DOHH2 (cell line): ENCODE measurements around the gene SLC25A11.

Source experiments
- H3F3A ChIP-seq: fragments of 200-600 bp; sonication (generic), shearing (Covaris generic); 2 replicates; pipeline ENCODE4 v1.6.0; 2016; ENCODE audit warnings: antibody characterized with exemption, mild to moderate bottlenecking; ENCODE audit not compliant: control insufficient read depth, insufficient read depth
- H3K27ac ChIP-seq: fragments of 200-600 bp; sonication (generic); 2 replicates; pipeline ENCODE4 v1.5.1; 2014; ENCODE audit warnings: low read depth, mild to moderate bottlenecking, low read length, moderate library complexity
- H3K27me3 ChIP-seq: fragments of 200-600 bp; sonication (generic); 2 replicates; pipeline ENCODE4 v1.6.1; 2014; ENCODE audit warnings: mild to moderate bottlenecking, low read length, mixed read lengths; ENCODE audit not compliant: control insufficient read depth
- H3K36me3 ChIP-seq: fragments of 200-600 bp; sonication (generic); 2 replicates; pipeline ENCODE4 v1.6.1; 2014; ENCODE audit warnings: mild to moderate bottlenecking, low read length, moderate library complexity, mixed read lengths; ENCODE audit not compliant: control insufficient read depth
- H3K4me1 ChIP-seq: fragments of 200-600 bp; sonication (generic); 2 replicates; pipeline ENCODE4 v1.6.1; 2014; ENCODE audit warnings: mild to moderate bottlenecking, low read length, mixed read lengths; ENCODE audit not compliant: control insufficient read depth
- H3K4me2 ChIP-seq: fragments of 200-600 bp; sonication (generic); 2 replicates; pipeline ENCODE4 v1.6.0; 2014; ENCODE audit warnings: mild to moderate bottlenecking, low read length, moderate library complexity
- H3K4me3 ChIP-seq: fragments of 200-600 bp; sonication (generic); 2 replicates; pipeline ENCODE4 v1.5.1; 2014; ENCODE audit warnings: mild to moderate bottlenecking, low read length, mixed read lengths
- H3K79me2 ChIP-seq: fragments of 200-600 bp; sonication (generic); 2 replicates; pipeline ENCODE4 v1.6.1; 2014; ENCODE audit warnings: mild to moderate bottlenecking, low read length, mixed read lengths; ENCODE audit not compliant: control insufficient read depth
- H3K9me2 ChIP-seq: fragments of 200-600 bp; sonication (generic); replicated peaks from 2 replicates; pipeline ENCODE4 v1.6.1; 2014; ENCODE audit warnings: mild to moderate bottlenecking, low read length, mixed read lengths; ENCODE audit not compliant: control insufficient read depth
- H3K9me3 ChIP-seq: fragments of 200-600 bp; sonication (generic); 2 replicates; pipeline ENCODE4 v1.6.1; 2014; ENCODE audit warnings: antibody characterized with exemption, low read length, mixed read lengths; ENCODE audit not compliant: control insufficient read depth, insufficient read depth
- H4K20me1 ChIP-seq: fragments of 200-600 bp; sonication (generic); 2 replicates; pipeline ENCODE4 v1.6.0; 2014; ENCODE audit warnings: low read depth, mild to moderate bottlenecking, antibody characterized with exemption, low read length, moderate library complexity; ENCODE audit not compliant: control insufficient read depth, insufficient read depth
- EZH2phosphoT487 ChIP-seq: fragments of 200-600 bp; sonication (generic); IDR thresholded peaks from 2 replicates; pipeline ENCODE4 v1.6.1; 2017; ENCODE audit warnings: borderline replicate concordance, mild to moderate bottlenecking, antibody characterized with exemption, low read length, moderate library complexity, mixed read lengths
- TF ChIP-seq, protein P1 (sequence below): fragments of 200-600 bp; sonication (generic); IDR thresholded peaks from one replicate; pipeline ENCODE4 v1.5.1; 2014; ENCODE audit warnings: antibody characterized with exemption, mild to moderate bottlenecking, low read depth, low read length; ENCODE audit not compliant: poor library complexity, severe bottlenecking

The SLC25A11 gene

DNA sequence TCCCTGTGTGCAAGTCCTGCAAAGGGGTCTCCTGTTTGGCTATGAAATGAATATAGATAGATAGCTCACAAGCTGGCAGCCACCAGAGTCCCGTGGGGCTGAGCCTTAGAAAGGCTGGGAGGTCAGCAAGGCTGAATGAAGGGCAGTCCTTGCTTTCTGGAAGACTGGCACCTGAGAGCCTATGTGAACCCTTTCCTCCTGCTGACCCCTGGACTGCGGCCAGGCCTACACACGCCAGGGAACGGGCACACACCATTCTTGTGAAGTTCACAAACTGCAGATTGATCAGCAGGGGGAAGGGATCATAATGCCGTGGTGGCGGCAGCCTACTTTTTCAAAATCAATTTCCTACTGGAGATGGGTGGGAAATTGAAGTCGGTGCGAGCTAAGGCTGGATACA is 41.5 kb downstream of the SLC25A11 start:
- Histone ChIP-seq H3K9me3 (no peaks in the 10 kb centered on the region), H3K4me2 (no peak overlapping the region), H4K20me1 (no peaks in the 10 kb centered on the region; the same call in 1 of the 2 replicates), H3K79me2 (no peaks in the 10 kb centered on the region), H3K4me1 (peaks cover 28% of the 10 kb centered on the region), H3F3A (no peaks in the 10 kb centered on the region), H3K27me3 (peaks cover 14% of the 10 kb centered on the region), H3K27ac (no peak overlapping the region), H3K36me3 (peaks cover 14% of the 10 kb centered on the region), H3K4me3 (no peak overlapping the region), H3K9me2 (no peaks in the 10 kb centered on the region)
- TF ChIP-seq, protein P1, sequence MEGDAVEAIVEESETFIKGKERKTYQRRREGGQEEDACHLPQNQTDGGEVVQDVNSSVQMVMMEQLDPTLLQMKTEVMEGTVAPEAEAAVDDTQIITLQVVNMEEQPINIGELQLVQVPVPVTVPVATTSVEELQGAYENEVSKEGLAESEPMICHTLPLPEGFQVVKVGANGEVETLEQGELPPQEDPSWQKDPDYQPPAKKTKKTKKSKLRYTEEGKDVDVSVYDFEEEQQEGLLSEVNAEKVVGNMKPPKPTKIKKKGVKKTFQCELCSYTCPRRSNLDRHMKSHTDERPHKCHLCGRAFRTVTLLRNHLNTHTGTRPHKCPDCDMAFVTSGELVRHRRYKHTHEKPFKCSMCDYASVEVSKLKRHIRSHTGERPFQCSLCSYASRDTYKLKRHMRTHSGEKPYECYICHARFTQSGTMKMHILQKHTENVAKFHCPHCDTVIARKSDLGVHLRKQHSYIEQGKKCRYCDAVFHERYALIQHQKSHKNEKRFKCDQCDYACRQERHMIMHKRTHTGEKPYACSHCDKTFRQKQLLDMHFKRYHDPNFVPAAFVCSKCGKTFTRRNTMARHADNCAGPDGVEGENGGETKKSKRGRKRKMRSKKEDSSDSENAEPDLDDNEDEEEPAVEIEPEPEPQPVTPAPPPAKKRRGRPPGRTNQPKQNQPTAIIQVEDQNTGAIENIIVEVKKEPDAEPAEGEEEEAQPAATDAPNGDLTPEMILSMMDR, result no peak
- no peak for TF ChIP-seq EZH2phosphoT487

DNA sequence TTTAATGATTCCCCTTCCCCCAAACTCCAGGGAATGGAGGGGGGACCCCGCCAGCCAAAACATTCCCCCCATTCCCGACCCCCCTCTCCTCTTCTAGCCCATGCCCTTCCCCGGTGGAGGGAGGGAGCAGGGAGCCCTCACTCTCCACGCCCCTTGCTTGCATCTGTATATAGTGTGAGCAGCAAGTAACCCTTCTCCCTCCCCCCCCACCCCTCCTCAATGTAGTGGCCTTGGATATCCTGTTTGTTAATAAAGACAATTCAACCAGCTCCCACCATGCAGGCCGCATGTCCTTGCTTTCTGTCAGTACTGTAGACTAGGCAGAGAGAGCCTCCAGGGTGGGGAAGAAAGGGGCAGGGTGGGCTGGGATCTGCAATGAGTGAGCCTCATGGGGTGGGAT is 42.1 kb downstream of the SLC25A11 start:
- Histone ChIP-seq H3K36me3 (peaks cover 14% of the 10 kb centered on the region), H3K4me3 (no peak overlapping the region), H3K4me2 (no peak overlapping the region), H3K4me1 (peaks cover 22% of the 10 kb centered on the region), H3F3A (no peaks in the 10 kb centered on the region), H4K20me1 (no peaks in the 10 kb centered on the region; the same call in 1 of the 2 replicates), H3K9me2 (no peaks in the 10 kb centered on the region), H3K27me3 (peaks cover 14% of the 10 kb centered on the region), H3K9me3 (no peaks in the 10 kb centered on the region), H3K27ac (no peak overlapping the region), H3K79me2 (no peaks in the 10 kb centered on the region)
- TF ChIP-seq EZH2phosphoT487, result no peak
- TF ChIP-seq, protein P1, result no peak

DNA sequence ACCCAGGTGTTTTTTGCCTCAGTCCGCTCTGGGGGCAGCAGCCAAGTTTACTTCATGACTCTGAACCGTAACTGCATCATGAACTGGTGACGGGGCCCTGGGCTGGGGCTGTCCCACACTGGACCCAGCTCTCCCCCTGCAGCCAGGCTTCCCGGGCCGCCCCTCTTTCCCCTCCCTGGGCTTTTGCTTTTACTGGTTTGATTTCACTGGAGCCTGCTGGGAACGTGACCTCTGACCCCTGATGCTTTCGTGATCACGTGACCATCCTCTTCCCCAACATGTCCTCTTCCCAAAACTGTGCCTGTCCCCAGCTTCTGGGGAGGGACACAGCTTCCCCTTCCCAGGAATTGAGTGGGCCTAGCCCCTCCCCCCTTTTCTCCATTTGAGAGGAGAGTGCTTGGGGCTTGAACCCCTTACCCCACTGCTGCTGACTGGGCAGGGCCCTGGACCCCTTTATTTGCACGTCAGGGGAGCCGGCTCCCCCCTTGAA is 42.6 kb downstream of the SLC25A11 start:
- Histone ChIP-seq H3K27ac (no peak overlapping the region), H3K36me3 (peaks cover 14% of the 10 kb centered on the region), H3K9me3 (no peaks in the 10 kb centered on the region), H3K79me2 (no peaks in the 10 kb centered on the region), H3F3A (no peaks in the 10 kb centered on the region), H3K27me3 (peaks cover 14% of the 10 kb centered on the region), H4K20me1 (no peaks in the 10 kb centered on the region; the same call in 1 of the 2 replicates), H3K4me3 (no peak overlapping the region), H3K4me2 (no peak overlapping the region), H3K9me2 (no peaks in the 10 kb centered on the region), H3K4me1 (peaks cover 21% of the 10 kb centered on the region)
- no peak for TF ChIP-seq EZH2phosphoT487
- TF ChIP-seq, protein P1, result no peak
